GM12878 (cell line): ENCODE measurements around the gene ANKRD33B. TPM values are rescaled to one million over a fixed set of nuclear protein-coding genes. Genes with fewer than 3 reads are reported as not detected.

Experiments used
- ASH2L ChIP-seq: fragments of 300-600, 200-600 bp; sonication (generic); IDR thresholded peaks from 2 replicates; pipeline ENCODE4 v1.6.1; 2017; ENCODE audit warnings: low read depth, mild to moderate bottlenecking, borderline replicate concordance
- BCL3 ChIP-seq: IDR thresholded peaks from 2 replicates; pipeline ENCODE4 v1.6.1; 2011; ENCODE audit warnings: borderline replicate concordance, low read depth, mild to moderate bottlenecking, moderate library complexity, low read length; ENCODE audit not compliant: insufficient read depth, poor library complexity, severe bottlenecking
- CEBPB ChIP-seq, 2 experiments: fragments of 150-350 bp in 1 of 2; IDR thresholded peaks; 2 replicates each; pipeline ENCODE4 v1.6.1; 2012 to 2014; ENCODE audit warnings: low read depth in 2 of 2, low read length in 2 of 2, borderline replicate concordance in 1 of 2, inconsistent platforms in 1 of 2
- CTCF ChIP-seq, 3 experiments: IDR thresholded peaks in 2 of 3; conservative IDR thresholded peaks in 1 of 3; 2 replicates each; pipeline ENCODE4 v1.5.1; 2011; ENCODE audit warnings: low read depth in 3 of 3, low read length in 3 of 3, mild to moderate bottlenecking in 3 of 3, control low read depth in 2 of 3, moderate library complexity in 2 of 3, inconsistent platforms in 1 of 3, mixed read lengths in 1 of 3; ENCODE audit not compliant: control insufficient read depth in 2 of 3, insufficient read depth in 1 of 3; ENCODE audit errors: extremely low read depth in 1 of 3
- DPF2 ChIP-seq: fragments of 450-650 bp; IDR thresholded peaks from 2 replicates; pipeline ENCODE4 v1.6.1; 2017; ENCODE audit warnings: mild to moderate bottlenecking
- EED ChIP-seq: sonication (generic); IDR thresholded peaks from 2 replicates; pipeline ENCODE4 v1.6.1; 2016; ENCODE audit warnings: antibody characterized with exemption, low read depth
- HDGF ChIP-seq: fragments of 450-650 bp; IDR thresholded peaks from 2 replicates; pipeline ENCODE4 v1.6.1; 2016; ENCODE audit warnings: antibody characterized with exemption
- JUNB ChIP-seq: IDR thresholded peaks from 2 replicates; pipeline ENCODE4 v1.6.1; 2016; ENCODE audit warnings: antibody characterized with exemption, mild to moderate bottlenecking
- JUND ChIP-seq: IDR thresholded peaks from 2 replicates; pipeline ENCODE4 v1.6.1; 2012; ENCODE audit warnings: low read depth, mild to moderate bottlenecking, low read length, improper control_type of control experiment, moderate library complexity
- NBN ChIP-seq: fragments of 450-650 bp; IDR thresholded peaks from 2 replicates; pipeline ENCODE4 v1.6.1; 2016
- NFXL1 ChIP-seq: fragments of 450-650 bp; IDR thresholded peaks from 2 replicates; pipeline ENCODE4 v1.6.1; 2017; ENCODE audit warnings: antibody characterized with exemption, mild to moderate bottlenecking, borderline replicate concordance
- PKNOX1 ChIP-seq: fragments of 450-650 bp; IDR thresholded peaks from 2 replicates; pipeline ENCODE4 v1.6.1; 2016; ENCODE audit warnings: mild to moderate bottlenecking
- POLR2A ChIP-seq: IDR thresholded peaks from 2 replicates; pipeline ENCODE4 v1.6.1; 2011; ENCODE audit warnings: low read depth, mild to moderate bottlenecking, low read length
- POLR2AphosphoS5 ChIP-seq: IDR thresholded peaks from 2 replicates; pipeline ENCODE4 v1.6.1; 2011; ENCODE audit warnings: mild to moderate bottlenecking, low read length, inconsistent platforms
- POU2F2 ChIP-seq: IDR thresholded peaks from 3 replicates; pipeline ENCODE4 v1.6.1; 2011; ENCODE audit warnings: low read depth, mild to moderate bottlenecking, low read length, borderline replicate concordance
- RAD21 ChIP-seq: IDR thresholded peaks from 2 replicates; pipeline ENCODE4 v1.6.1; 2011; ENCODE audit warnings: mild to moderate bottlenecking, low read depth, low read length, moderate library complexity; ENCODE audit not compliant: insufficient read depth
- RUNX3 ChIP-seq: IDR thresholded peaks from 2 replicates; pipeline ENCODE4 v1.6.1; 2012; ENCODE audit warnings: low read length, inconsistent platforms
- SIN3A ChIP-seq: IDR thresholded peaks from 2 replicates; pipeline ENCODE4 v1.6.1; 2012; ENCODE audit warnings: low read depth, low read length, improper control_type of control experiment
- SIX5 ChIP-seq: IDR thresholded peaks from 2 replicates; pipeline ENCODE4 v1.6.1; 2011; ENCODE audit warnings: mild to moderate bottlenecking, low read depth, low read length, moderate library complexity; ENCODE audit not compliant: severe bottlenecking
- SMARCA5 ChIP-seq: fragments of 450-650 bp; IDR thresholded peaks from 2 replicates; pipeline ENCODE4 v1.6.1; 2017; ENCODE audit warnings: mild to moderate bottlenecking
- SRF ChIP-seq, 2 experiments: IDR thresholded peaks; 2 replicates each; pipeline ENCODE4 v1.6.1; 2011; ENCODE audit warnings: low read depth in 2 of 2, low read length in 2 of 2, mild to moderate bottlenecking in 1 of 2, moderate library complexity in 1 of 2
- TAF1 ChIP-seq: IDR thresholded peaks from 2 replicates; pipeline ENCODE4 v1.6.1; 2011; ENCODE audit warnings: mild to moderate bottlenecking, low read depth, low read length, borderline replicate concordance
- TCF12 ChIP-seq: IDR thresholded peaks from 2 replicates; pipeline ENCODE4 v1.6.1; 2011; ENCODE audit warnings: low read depth, mild to moderate bottlenecking, low read length
- YY1 ChIP-seq: IDR thresholded peaks from 2 replicates; pipeline ENCODE4 v1.6.1; 2011; ENCODE audit warnings: low read depth, mild to moderate bottlenecking, low read length
- polyA plus RNA-seq, 11 experiments: library from polyadenylated mRNA; depleted of rRNA in 4 of 11; unstranded in 6 of 11; stranded (reverse) in 5 of 11; fragments of >200 nt; fragmentation: Nextera tagmentation in 4 of 11; fragmentation: Illumina TruSeq in 1 of 11; extraction: Ambion mirVana in 4 of 11; extraction: Trizol in 1 of 11; gene quantifications; 1 replicate in 1 of 11; 2 replicates in 10 of 11; pipeline versions ENCODE4 v1.2.1 to v1.2.3, GENCODE V29; 2011 to 2016; ENCODE audit warnings: inconsistent platforms in 2 of 11, missing spikeins in 2 of 11, low read depth in 1 of 11
- total RNA-seq, 4 experiments: library from RNA; depleted of rRNA in 3 of 4; stranded (reverse); fragments of >200 nt in 3 of 4; fragmentation: Illumina TruSeq in 1 of 4; extraction: Trizol in 1 of 4; gene quantifications; 2 replicates each; pipeline versions ENCODE4 v1.2.1 to v1.2.3, GENCODE V29; 2013 to 2021
- TF ChIP-seq, protein P1 (sequence below): fragments of 450-650 bp; IDR thresholded peaks from 2 replicates; pipeline ENCODE4 v1.6.1; 2014; ENCODE audit warnings: mild to moderate bottlenecking
- TF ChIP-seq, protein P2 (sequence below): IDR thresholded peaks from 2 replicates; pipeline ENCODE4 v1.6.1; 2012; ENCODE audit warnings: low read depth, low read length, improper control_type of control experiment

The ANKRD33B gene
- total and polyA plus RNA-seq, 10 of the 15 experiments (the other 5 are each of a cell fraction or from before 2014, with no cell fraction given): 4.9 to 61.6 (median 15.6) TPM

DNA sequence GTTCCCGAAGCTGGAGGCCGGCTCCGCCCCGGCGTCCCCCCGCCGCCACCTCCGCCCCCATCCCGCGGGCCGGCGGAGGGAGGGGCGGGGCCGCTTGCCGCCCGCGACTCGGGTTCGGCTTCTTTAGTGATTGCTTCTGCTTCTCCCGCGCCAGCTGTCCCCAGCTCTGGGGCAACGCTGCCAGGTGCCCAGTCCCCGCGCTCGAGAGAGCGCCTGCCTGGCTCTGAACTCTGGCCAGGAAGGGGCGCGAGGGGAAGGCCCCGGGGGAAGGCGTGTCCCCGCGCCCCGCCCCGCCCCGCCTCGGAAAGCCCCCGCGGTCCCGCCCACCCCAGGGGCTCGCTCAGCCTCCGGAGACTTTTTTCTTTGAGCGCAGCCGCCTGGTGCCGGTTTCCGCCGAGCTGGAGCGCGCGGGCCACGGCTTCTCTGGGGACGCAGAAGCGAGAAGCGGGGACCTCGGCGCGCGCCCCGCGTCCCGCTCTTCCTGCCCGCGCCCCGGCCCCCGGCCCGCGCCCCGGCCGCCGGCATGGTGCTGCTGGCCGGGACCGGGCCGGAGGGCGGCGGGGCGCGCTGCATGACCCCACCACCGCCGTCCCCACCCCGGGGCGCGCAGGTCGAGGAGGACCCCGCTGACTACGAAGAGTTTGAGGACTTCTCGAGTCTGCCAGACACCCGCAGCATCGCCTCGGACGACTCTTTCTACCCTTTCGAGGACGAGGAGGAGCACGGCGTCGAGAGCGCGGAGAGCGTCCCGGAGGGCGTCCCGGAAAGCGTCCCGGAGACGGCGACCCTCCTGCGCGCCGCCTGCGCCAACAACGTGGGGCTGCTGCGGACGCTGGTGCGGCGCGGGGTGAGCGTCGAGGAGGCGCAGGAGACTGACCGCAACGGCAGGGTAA is at the start of gene ANKRD33B (continued):
- TF ChIP-seq CTCF (IDR thresholded peaks at IDR 0.05 in 2 of 3, conservative IDR thresholded peaks at IDR 0.05 in 1 of 3; ENCODE audit: control insufficient read depth in 2 of 3, extremely low read depth in 1 of 3, insufficient read depth in 1 of 3, low read depth in 3 of 3, low read length in 3 of 3) (no peak), EED (no peak), YY1 (0 out of 2 replicates have a peak, but pooled peaks have one; percentile 5), PKNOX1 (no peak), RAD21 (peak; percentile 16; the same call in 1 of the 2 replicates), BCL3 (peak; percentile 23), DPF2 (peak; percentile 79), POLR2A (peak; percentile 93), RUNX3 (no peak; the same call in 1 of the 2 replicates), JUND (no peak), POU2F2 (peak; percentile 87; the same call in 2 of the 3 replicates), TAF1 (peak; percentile 75; the same call in 1 of the 2 replicates), SMARCA5 (peak; percentile 47), SIN3A (0 out of 2 replicates have a peak, but pooled peaks have one; percentile 8), NBN (no peak), JUNB (no peak), ASH2L (no peak), NFXL1 (no peak), TCF12 (peak; percentile 81; the same call in 1 of the 2 replicates), SIX5 (no peak), POLR2AphosphoS5 (peak; percentile 70; the same call in 1 of the 2 replicates), CEBPB (IDR thresholded peaks at IDR 0.05; ENCODE audit: borderline replicate concordance in 1 of 2, low read depth in 2 of 2, low read length in 2 of 2) (no peak), HDGF (no peak), SRF (IDR thresholded peaks at IDR 0.05; ENCODE audit: low read depth in 2 of 2, low read length in 2 of 2) (no peak)
- TF ChIP-seq, protein P1, sequence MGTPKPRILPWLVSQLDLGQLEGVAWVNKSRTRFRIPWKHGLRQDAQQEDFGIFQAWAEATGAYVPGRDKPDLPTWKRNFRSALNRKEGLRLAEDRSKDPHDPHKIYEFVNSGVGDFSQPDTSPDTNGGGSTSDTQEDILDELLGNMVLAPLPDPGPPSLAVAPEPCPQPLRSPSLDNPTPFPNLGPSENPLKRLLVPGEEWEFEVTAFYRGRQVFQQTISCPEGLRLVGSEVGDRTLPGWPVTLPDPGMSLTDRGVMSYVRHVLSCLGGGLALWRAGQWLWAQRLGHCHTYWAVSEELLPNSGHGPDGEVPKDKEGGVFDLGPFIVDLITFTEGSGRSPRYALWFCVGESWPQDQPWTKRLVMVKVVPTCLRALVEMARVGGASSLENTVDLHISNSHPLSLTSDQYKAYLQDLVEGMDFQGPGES: no peak
- TF ChIP-seq, protein P2, sequence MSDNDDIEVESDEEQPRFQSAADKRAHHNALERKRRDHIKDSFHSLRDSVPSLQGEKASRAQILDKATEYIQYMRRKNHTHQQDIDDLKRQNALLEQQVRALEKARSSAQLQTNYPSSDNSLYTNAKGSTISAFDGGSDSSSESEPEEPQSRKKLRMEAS: no peak
